Gastrocnemius medialis (tissue), 4 donors: Measurements from ENCODE around the gene XYLT1. TPM values are rescaled to one million over a fixed set of nuclear protein-coding genes. Genes with fewer than 3 reads are reported as not detected.

Source experiments
- ATAC-seq, 2 donors: fragments of 150-250 bp; one replicate each; pipeline ENCODE4 v1.9.1; 2016
- DNase-seq, 2 donors: peaks; one replicate each; pipeline ENCODE4 v3.0.0-alpha.2; 2019
- H3K27ac ChIP-seq, 4 donors: fragments of 200-600 bp; sonication (generic); 1 replicate in 1 of 4; 2 replicates in 3 of 4; pipeline ENCODE4 v1.5.1; 2016 to 2018; ENCODE audit warnings: mild to moderate bottlenecking in 2 of 4, moderate library complexity in 1 of 4
- H3K27me3 ChIP-seq, 3 donors: fragments of 200-600 bp; sonication (generic) in 2 of 3; 1 replicate in 1 of 3; 2 replicates in 2 of 3; pipeline versions ENCODE4 v1.5.1 to v1.6.0; 2016 to 2019; ENCODE audit warnings: mild to moderate bottlenecking in 1 of 3, moderate library complexity in 1 of 3
- H3K36me3 ChIP-seq, 2 donors: fragments of 200-600 bp; sonication (generic) in 1 of 2; one replicate each; pipeline ENCODE4 v1.5.1; 2017 to 2018
- H3K4me1 ChIP-seq, 2 donors: fragments of 200-600 bp; sonication (generic) in 1 of 2; one replicate each; pipeline ENCODE4 v1.5.1; 2016 to 2017; ENCODE audit warnings: mild to moderate bottlenecking in 2 of 2
- H3K4me3 ChIP-seq, 4 donors: fragments of 200-600 bp; sonication (generic) in 3 of 4; 1 replicate in 1 of 4; 2 replicates in 3 of 4; pipeline ENCODE4 v1.5.1; 2016 to 2019; ENCODE audit warnings: mild to moderate bottlenecking in 2 of 4
- H3K9me3 ChIP-seq, 3 donors: fragments of 200-600 bp; sonication (generic) in 2 of 3; 1 replicate in 1 of 3; 2 replicates in 2 of 3; pipeline ENCODE4 v1.5.1; 2016 to 2019
- CTCF ChIP-seq, 5 experiments: fragments of 450-650 bp in 3 of 5; fragments of 200-600 bp in 2 of 5; sonication (generic) in 2 of 5; IDR thresholded peaks in 4 of 5; conservative IDR thresholded peaks in 1 of 5; 1 replicate in 4 of 5; 2 replicates in 1 of 5; pipeline ENCODE4 v1.5.1; 2016 to 2019; ENCODE audit warnings: antibody characterized with exemption in 5 of 5, mild to moderate bottlenecking in 3 of 5, moderate library complexity in 3 of 5
- POLR2A ChIP-seq, 2 donors: fragments of 450-650 bp; IDR thresholded peaks; one replicate each; pipeline ENCODE4 v1.6.1; 2017; ENCODE audit warnings: antibody characterized with exemption in 2 of 2, mild to moderate bottlenecking in 2 of 2, moderate library complexity in 2 of 2
- in situ Hi-C, 4 donors: fragments of 200-750 bp; cut with MboI; loops; one replicate each; pipeline versions ENCODE4 v1.15.0 to v1.8.0; 2017; ENCODE audit warnings: low sequenced_read_pairs in 4 of 4
- intact Hi-C: fragments of 100-400 bp; cut with DNase I; formaldehyde crosslinking; loops from one replicate; pipeline ENCODE4 v1.15.1; 2023; ENCODE audit warnings: low total_unique reads
- total RNA-seq, 4 donors: library from RNA; depleted of rRNA; stranded (reverse); fragments of >200 nt; gene quantifications; one replicate each; pipeline versions ENCODE4 v1.1.0 to v1.2.3, GENCODE V29; 2016

The XYLT1 gene
- total RNA-seq, 4 donors from 2014 or later = 0.87 to 7.9 (median 1.4) TPM

- H3K36me3 ChIP-seq = no peaks in the 10 kb centered on the region
- H3K27ac ChIP-seq = no peak overlapping the region
- H3K9me3 ChIP-seq = no peaks in the 10 kb centered on the region
- H3K4me3 ChIP-seq = no peak overlapping the region
- ATAC-seq = no peak
- H3K4me1 ChIP-seq = no peaks in the 10 kb centered on the region
- no peaks in the 10 kb centered on the region for H3K27me3 ChIP-seq
- no peak for DNase-seq
- intact Hi-C loops = no loop called here
- in situ Hi-C loops = loop anchor here in 1 of 4 donors (25.0 kb wide), 1 partner anchor 256 kb away; the partner anchor contains the start of gene XYLT1
- TF ChIP-seq POLR2A (IDR thresholded peaks at IDR 0.05) (no peak), CTCF (IDR thresholded peaks at IDR 0.05 in 4 of 5, conservative IDR thresholded peaks at IDR 0.05 in 1 of 5) (no peak)
Observed at GRCh38 chr16:17206712-17207111, 264.0 kb downstream of the XYLT1 start.

GRCh38 chr16:17205279-17206211, 265.2 kb downstream of the XYLT1 start:
- Histone ChIP-seq H3K9me3 (no peaks in the 10 kb centered on the region), H3K27ac (no peak overlapping the region), H3K4me1 (no peaks in the 10 kb centered on the region), H3K27me3 (no peaks in the 10 kb centered on the region), H3K36me3 (no peaks in the 10 kb centered on the region), H3K4me3 (no peak overlapping the region)
- ATAC-seq = no peak
- TF ChIP-seq CTCF (IDR thresholded peaks at IDR 0.05 in 4 of 5, conservative IDR thresholded peaks at IDR 0.05 in 1 of 5) = no peak
- in situ Hi-C loops = loop anchor here in 1 of 4 donors (25.0 kb wide), 1 partner anchor 257 kb away; the partner anchor contains the start of gene XYLT1
- intact Hi-C loops = no loop called here
- no peak for DNase-seq

- TF ChIP-seq POLR2A (IDR thresholded peaks at IDR 0.05) (no peak), CTCF (IDR thresholded peaks at IDR 0.05 in 4 of 5, conservative IDR thresholded peaks at IDR 0.05 in 1 of 5) (no peak)
- Histone ChIP-seq H3K9me3 (no peaks in the 10 kb centered on the region), H3K4me3 (no peak overlapping the region), H3K27ac (no peak overlapping the region), H3K4me1 (no peaks in the 10 kb centered on the region), H3K27me3 (no peaks in the 10 kb centered on the region), H3K36me3 (no peaks in the 10 kb centered on the region)
- in situ Hi-C loops (loop anchor here in 1 of 4 donors (25.0 kb wide), 1 partner anchor 258 kb away; the partner anchor contains the start of gene XYLT1), intact Hi-C loops (no loop called here)
- DNase-seq = no peak
- no peak for ATAC-seq
Observed at GRCh38 chr16:17204644-17205043, 266.1 kb downstream of the XYLT1 start.

GRCh38 chr16:17204206-17204605, 266.6 kb downstream of the XYLT1 start:
- no peaks in the 10 kb centered on the region for H3K27me3 ChIP-seq
- DNase-seq (no peak), ATAC-seq (no peak)
- in situ Hi-C loops = loop anchor here in 1 of 4 donors (25.0 kb wide), 1 partner anchor 258 kb away; the partner anchor contains the start of gene XYLT1
- H3K4me1 ChIP-seq = no peaks in the 10 kb centered on the region
- no peak overlapping the region for H3K27ac ChIP-seq
- intact Hi-C loops = no loop called here
- no peaks in the 10 kb centered on the region for H3K36me3 ChIP-seq
- TF ChIP-seq POLR2A (IDR thresholded peaks at IDR 0.05) = no peak
- no peak for TF ChIP-seq CTCF (IDR thresholded peaks at IDR 0.05 in 4 of 5, conservative IDR thresholded peaks at IDR 0.05 in 1 of 5)
- no peaks in the 10 kb centered on the region for H3K9me3 ChIP-seq
- no peak overlapping the region for H3K4me3 ChIP-seq
